GM13976 (cell line): Measurements from ENCODE around the gene TMEM163.

Experiments used
- DNase-seq: peaks from one replicate; pipeline ENCODE4 v3.0.0; 2012; ENCODE audit warnings: low spot score
- CTCF ChIP-seq: IDR thresholded peaks from 2 replicates; pipeline ENCODE4 v1.5.1; 2012; ENCODE audit warnings: borderline replicate concordance, mild to moderate bottlenecking; ENCODE audit not compliant: insufficient read depth; ENCODE audit errors: extremely low read depth, missing control alignments, control extremely low read depth
- in situ Hi-C: fragments of 300-500 bp; cut with MboI; formaldehyde crosslinking; loops from one replicate; pipeline ENCODE4 v1.12.0; 2022; ENCODE audit warnings: low sequenced_read_pairs, mixed read lengths, inconsistent platforms; ENCODE audit not compliant: unreplicated experiment

Gene TMEM163

GRCh38 chr2:134703426-134703825 lies 15.4 kb downstream of the TMEM163 start:
- DNase-seq = no peak
- in situ Hi-C loops = no loop called here
- no peak for TF ChIP-seq CTCF

GRCh38 chr2:134700730-134701129 lies 18.1 kb downstream of the TMEM163 start:
- in situ Hi-C loops = no loop called here
- no peak for DNase-seq
- no peak for TF ChIP-seq CTCF

- no peak for DNase-seq
- TF ChIP-seq CTCF = no peak
- in situ Hi-C loops = no loop called here
These were observed 24.4 kb downstream of the TMEM163 start for GRCh38 chr2:134694411-134694810.

- TF ChIP-seq CTCF = no peak
- DNase-seq = no peak
- in situ Hi-C loops = no loop called here
These were observed 25.2 kb downstream of the TMEM163 start for GRCh38 chr2:134693359-134694330.

GRCh38 chr2:134692499-134692898 lies 26.3 kb downstream of the TMEM163 start:
- peak; percentile 43 for TF ChIP-seq CTCF
- in situ Hi-C loops = no loop called here
- peak; percentile 38 for DNase-seq

- in situ Hi-C loops = no loop called here
- no peak for TF ChIP-seq CTCF
- DNase-seq = no peak
These were observed 28.1 kb downstream of the TMEM163 start for GRCh38 chr2:134690629-134691215.
